Chondrocyte (in vitro differentiated cells): ENCODE results near the gene NKX3-2. TPM values are rescaled to one million over a fixed set of nuclear protein-coding genes. Genes with fewer than 3 reads are reported as not detected.
A peak's percentile ranks its signal among the peaks of the same experiment; 100 is the strongest.
"Not testable (repeated sequence)": the region's sequence is repeated elsewhere in the genome, so short reads cannot be mapped to it uniquely, and the experiment has no call there.

ENCODE experiments used
- DNase-seq: peaks from one replicate; pipeline ENCODE4 v3.0.0; 2021; ENCODE audit warnings: mixed read lengths, low spot score
- H3K27ac Mint-ChIP-seq: one replicate; pipeline ENCODE4 v1.8.0; 2021; ENCODE audit warnings: mild to moderate bottlenecking, moderate library complexity, mixed read lengths; ENCODE audit not compliant: unreplicated experiment
- H3K27me3 Mint-ChIP-seq: 2 replicates; pipeline ENCODE4 v1.8.0; 2021; ENCODE audit warnings: low read depth, mixed read lengths
- H3K36me3 Mint-ChIP-seq: 2 replicates; pipeline ENCODE4 v1.8.0; 2021; ENCODE audit warnings: low read depth, mixed read lengths
- H3K4me1 Mint-ChIP-seq: 2 replicates; pipeline ENCODE4 v1.8.0; 2021; ENCODE audit warnings: low read depth, mild to moderate bottlenecking, mixed read lengths
- H3K4me3 Mint-ChIP-seq: one replicate; pipeline ENCODE4 v1.8.0; 2021; ENCODE audit warnings: mild to moderate bottlenecking, moderate library complexity, mixed read lengths; ENCODE audit not compliant: unreplicated experiment
- H3K9me3 Mint-ChIP-seq: 2 replicates; pipeline ENCODE4 v1.8.0; 2021; ENCODE audit warnings: low read depth, mixed read lengths
- CTCF ChIP-seq: fragments of 200-600 bp; sonication (generic); IDR thresholded peaks from 2 replicates; pipeline ENCODE4 v1.5.0; 2021; ENCODE audit warnings: antibody characterized with exemption, mild to moderate bottlenecking, moderate library complexity
- total RNA-seq: library from RNA; stranded (reverse); gene quantifications from 3 replicates; pipeline ENCODE4 v1.2.1, GENCODE V29; 2021

The NKX3-2 gene
- total RNA-seq, 1 donor from 2014 or later, result 2.4 TPM

- TF ChIP-seq CTCF, result no peak
- no peak for DNase-seq
- peaks cover 5% of the 10 kb centered on the region for H3K4me1 Mint-ChIP-seq
- H3K27me3 Mint-ChIP-seq, result no peaks in the 10 kb centered on the region
- no peaks in the 10 kb centered on the region for H3K9me3 Mint-ChIP-seq
- H3K27ac Mint-ChIP-seq, result no peak overlapping the region
- H3K36me3 Mint-ChIP-seq, result peaks cover 4% of the 10 kb centered on the region
- H3K4me3 Mint-ChIP-seq, result no peak overlapping the region
These were observed 17.4 kb upstream of the NKX3-2 start for GRCh38 chr4:13561673-13562072.

GRCh38 chr4:13560111-13560510, 15.8 kb upstream of the NKX3-2 start:
- H3K27me3 Mint-ChIP-seq, H3K9me3 Mint-ChIP-seq, H3K4me3 Mint-ChIP-seq, H3K36me3 Mint-ChIP-seq, H3K4me1 Mint-ChIP-seq, DNase-seq, H3K27ac Mint-ChIP-seq: not testable (repeated sequence)

GRCh38 chr4:13559413-13559812, 15.1 kb upstream of the NKX3-2 start:
- no peak for TF ChIP-seq CTCF
- peak overlapping the region; percentile 19 for H3K27ac Mint-ChIP-seq
- no peaks in the 10 kb centered on the region for H3K27me3 Mint-ChIP-seq
- H3K9me3 Mint-ChIP-seq, result no peaks in the 10 kb centered on the region
- peaks cover 5% of the 10 kb centered on the region for H3K4me1 Mint-ChIP-seq
- no peak for DNase-seq
- no peak overlapping the region for H3K4me3 Mint-ChIP-seq
- H3K36me3 Mint-ChIP-seq, result no peaks in the 10 kb centered on the region

- H3K36me3 Mint-ChIP-seq, result no peaks in the 10 kb centered on the region
These were observed 14.6 kb upstream of the NKX3-2 start for GRCh38 chr4:13558881-13559280.

GRCh38 chr4:13555325-13555724, 11.0 kb upstream of the NKX3-2 start:
- no peak overlapping the region for H3K27ac Mint-ChIP-seq
- no peak for DNase-seq
- no peak overlapping the region for H3K4me3 Mint-ChIP-seq
- no peak for TF ChIP-seq CTCF
- peaks cover 16% of the 10 kb centered on the region for H3K9me3 Mint-ChIP-seq
- peaks cover 5% of the 10 kb centered on the region for H3K4me1 Mint-ChIP-seq
- peaks cover 21% of the 10 kb centered on the region for H3K27me3 Mint-ChIP-seq
- peaks cover 5% of the 10 kb centered on the region for H3K36me3 Mint-ChIP-seq

More at GRCh38 chr4:13558881-13559280, 14.6 kb upstream of the NKX3-2 start:
- Mint-ChIP-seq H3K4me3 (no peak overlapping the region), H3K4me1 (peaks cover 5% of the 10 kb centered on the region), H3K9me3 (no peaks in the 10 kb centered on the region), H3K27me3 (no peaks in the 10 kb centered on the region), H3K27ac (no peak overlapping the region)
- TF ChIP-seq CTCF, result no peak
- DNase-seq, result no peak

GRCh38 chr4:13553081-13553480, 8.8 kb upstream of the NKX3-2 start:
- peaks cover 5% of the 10 kb centered on the region for H3K36me3 Mint-ChIP-seq
- H3K27ac Mint-ChIP-seq, result no peak overlapping the region
- H3K9me3 Mint-ChIP-seq, result peaks cover 16% of the 10 kb centered on the region
- peaks cover 33% of the 10 kb centered on the region for H3K27me3 Mint-ChIP-seq
- H3K4me3 Mint-ChIP-seq, result no peak overlapping the region
- peaks cover 9% of the 10 kb centered on the region for H3K4me1 Mint-ChIP-seq
- no peak for DNase-seq
- no peak for TF ChIP-seq CTCF
